T follicular helper cell (primary cell): ENCODE results near the gene KLHDC7B.
"Not testable (repeated sequence)": the region's sequence is repeated elsewhere in the genome, so short reads cannot be mapped to it uniquely, and the experiment has no call there.

Experiments used
- DNase-seq: peaks from one replicate; pipeline ENCODE4 v3.0.0-alpha.2; 2020; ENCODE audit warnings: low read depth

The KLHDC7B gene

DNA sequence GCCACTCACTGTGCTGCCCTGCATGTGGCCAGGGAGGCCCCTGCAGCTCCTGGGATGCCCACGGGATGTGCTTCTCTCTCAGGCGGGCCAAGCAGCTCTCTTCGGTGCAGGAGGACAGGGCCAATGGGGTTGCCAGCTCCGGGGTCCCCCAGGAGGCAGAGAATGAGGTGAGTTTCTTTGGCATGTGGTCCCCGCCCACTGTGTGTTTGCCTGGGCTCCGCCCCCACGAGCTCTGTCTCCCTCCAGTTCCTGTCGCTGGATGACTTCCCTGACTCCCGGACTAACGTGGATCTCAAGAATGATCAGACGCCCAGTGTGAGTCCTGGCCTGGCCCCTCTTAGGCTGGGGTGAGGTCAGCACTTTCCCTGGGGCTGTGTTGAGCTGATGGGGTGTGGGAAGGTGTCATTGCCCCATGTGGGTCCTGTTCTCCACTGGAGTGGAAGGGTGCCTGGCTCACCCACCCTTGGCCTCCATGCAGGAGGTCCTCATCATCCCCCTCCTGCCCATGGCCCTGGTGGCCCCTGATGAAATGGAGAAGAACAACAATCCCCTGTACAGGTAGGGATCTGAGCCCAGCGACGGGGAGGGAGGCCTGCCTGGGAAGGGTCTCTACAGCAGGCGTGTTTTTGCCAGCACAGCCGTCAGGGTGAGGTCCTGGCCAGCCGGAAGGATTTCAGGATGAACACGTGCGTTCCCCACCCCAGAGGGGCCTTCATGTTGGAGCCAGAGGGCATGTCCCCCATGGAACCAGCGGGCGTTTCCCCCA, 28.0 kb upstream of the KLHDC7B start:
- no peak for DNase-seq

DNA sequence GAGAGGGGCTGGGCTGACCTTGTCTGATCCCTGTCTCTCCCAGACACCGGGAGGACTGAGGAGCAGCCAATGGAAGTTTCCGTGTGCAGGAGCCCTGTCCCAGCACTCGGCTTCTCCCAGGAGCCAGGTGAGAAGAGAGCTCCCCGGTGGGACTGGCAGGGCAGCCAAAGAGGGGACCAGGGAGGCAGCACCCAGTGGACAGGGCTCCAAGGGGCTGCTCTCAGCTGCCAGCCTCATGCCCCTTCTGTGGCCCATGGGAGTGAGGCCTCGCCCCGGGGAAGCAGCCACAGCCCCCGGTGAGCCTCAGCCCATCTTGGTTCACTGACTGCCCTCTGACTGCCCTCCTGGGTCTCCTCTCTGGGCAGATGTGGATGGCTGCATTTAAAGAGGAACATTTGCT, 27.1 kb upstream of the KLHDC7B start:
- DNase-seq: no peak

DNA sequence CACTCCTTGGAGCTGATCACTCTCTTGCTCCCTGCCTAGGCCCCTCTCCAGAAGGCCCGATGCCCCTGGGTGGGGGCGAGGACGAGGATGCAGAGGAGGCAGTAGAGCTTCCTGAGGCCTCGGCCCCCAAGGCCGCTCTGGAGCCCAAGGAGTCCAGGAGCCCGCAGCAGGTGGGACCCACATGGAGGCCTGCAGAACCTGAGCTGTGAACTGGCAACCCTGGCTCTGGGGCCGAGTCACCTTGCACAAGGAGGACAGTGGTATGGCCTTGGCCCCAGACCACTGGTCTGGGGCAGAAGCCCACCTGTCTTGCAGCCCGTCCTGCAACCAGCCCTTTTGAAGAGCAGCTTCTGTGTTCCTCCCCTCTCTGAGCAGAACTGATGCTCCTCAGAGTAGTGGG, 26.5 kb upstream of the KLHDC7B start:
- DNase-seq: no peak

DNA sequence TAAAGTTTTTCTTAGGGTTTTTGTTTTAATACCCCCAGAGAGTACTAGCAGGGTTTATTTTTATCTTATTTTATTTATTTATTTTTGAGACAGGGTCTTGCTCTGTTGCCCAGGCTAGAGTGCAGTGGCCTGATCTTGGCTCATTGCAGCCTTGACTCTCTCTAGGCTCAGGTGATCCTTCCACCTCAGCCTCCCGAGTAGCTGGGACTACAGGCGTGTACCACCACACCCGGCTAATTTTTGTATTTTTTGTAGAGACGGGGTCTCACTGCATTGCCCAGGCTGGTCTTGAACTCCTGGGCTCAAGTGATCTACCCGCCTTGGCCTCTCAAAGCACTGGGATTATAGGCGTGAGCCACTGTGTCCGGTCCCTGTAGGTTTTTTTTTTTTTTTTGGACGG, 25.5 kb upstream of the KLHDC7B start:
- DNase-seq: not testable (repeated sequence)

DNA sequence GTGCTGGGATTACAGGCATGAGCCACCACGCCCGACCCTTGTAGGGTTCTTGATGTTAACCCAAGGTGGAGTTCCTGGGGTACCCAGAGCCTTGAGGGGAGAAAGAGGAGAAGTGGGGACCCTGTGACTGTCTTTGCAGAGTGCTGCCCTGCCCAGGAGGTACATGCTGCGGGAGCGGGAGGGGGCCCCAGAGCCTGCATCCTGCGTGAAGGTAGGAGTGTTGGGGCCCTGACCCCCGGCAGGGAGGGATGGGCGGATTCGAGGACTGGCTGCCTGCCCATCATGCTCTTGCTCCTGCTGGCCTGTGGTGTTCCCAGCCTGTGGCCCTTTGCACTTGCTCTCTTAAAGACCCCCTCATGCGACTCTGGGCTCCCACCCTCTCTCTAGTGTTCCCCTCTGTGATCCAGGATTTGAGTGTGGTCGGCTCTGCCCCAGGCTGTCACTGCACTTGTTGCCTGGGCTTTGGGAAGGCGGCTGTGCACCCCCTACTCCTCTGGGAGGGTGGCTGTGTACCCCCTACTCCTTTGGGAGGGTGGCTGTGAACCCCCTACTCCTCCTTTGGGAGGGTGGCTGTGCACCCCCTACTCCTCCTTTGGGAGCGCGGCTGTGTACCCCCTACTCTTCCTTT, 24.8 kb upstream of the KLHDC7B start:
- DNase-seq: no peak

DNA sequence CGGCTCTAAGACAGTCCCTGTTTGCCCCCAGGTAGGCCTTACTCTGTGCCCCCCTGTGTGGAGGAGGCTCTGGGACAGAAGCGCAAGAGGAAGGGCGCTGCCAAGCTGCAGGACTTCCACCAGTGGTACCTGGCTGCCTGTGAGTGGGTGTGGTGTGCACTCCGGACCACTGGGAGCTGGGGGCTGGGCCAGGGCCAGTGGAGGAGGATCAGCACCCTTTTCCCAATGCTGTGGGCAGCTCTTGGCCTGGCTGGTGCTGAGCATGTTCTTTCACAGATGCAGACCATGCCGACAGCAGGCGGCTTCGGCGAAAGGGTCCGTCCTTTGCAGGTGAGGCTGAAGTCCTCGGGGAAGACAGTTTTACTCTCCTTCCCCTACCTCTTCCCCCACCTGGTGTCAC, 24.0 kb upstream of the KLHDC7B start:
- DNase-seq: no peak

DNA sequence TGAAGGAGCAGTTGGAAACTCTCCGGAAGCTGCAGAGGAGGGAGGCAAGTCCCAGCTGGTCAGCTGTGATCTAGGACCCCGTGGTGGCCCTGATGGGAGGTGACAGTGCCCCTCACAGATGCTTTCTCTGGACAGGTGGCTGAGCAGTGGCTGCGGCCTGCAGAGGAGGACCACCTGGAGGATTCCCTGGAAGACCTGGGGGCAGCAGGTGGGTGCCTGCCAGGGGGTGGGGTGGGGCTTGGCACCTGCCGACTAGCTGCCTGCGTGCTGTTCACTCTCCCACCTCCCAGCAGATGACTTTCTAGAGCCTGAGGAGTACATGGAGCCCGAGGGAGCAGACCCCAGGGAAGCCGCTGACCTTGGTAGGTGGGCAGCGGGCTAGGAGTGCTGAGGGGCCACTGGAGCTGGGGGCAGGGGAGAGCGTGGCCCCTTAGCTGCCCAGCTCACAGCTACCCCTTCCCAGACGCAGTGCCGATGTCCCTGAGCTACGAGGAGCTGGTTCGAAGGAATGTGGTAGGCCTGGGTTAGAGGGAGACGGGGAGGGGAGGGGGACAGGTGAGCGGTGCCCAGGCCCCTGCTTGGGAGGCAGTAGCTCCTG, 23.4 kb upstream of the KLHDC7B start:
- DNase-seq: no peak

DNA sequence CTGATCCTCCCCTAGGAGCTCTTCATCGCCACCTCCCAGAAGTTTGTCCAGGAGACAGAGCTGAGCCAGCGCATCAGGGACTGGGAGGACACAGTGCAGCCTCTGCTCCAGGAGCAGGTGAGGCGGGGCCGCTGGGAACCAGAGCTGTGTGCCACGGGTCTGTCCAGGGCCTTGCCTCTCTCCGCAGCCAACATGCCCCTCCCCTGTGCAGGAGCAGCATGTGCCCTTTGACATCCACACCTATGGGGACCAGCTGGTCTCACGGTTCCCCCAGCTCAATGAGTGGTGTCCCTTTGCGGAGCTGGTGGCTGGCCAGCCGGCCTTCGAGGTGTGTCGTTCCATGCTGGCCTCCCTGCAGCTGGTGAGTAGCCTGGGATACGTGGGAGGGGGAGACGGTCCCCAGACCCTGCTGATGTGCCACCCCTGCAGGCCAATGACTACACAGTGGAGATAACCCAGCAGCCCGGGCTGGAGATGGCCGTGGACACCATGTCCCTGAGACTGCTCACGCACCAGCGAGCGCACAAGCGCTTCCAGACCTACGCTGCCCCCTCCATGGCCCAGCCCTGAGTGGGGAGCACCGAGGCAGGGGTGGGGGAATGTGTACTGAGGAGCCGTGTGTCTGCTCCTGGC, 22.8 kb upstream of the KLHDC7B start:
- DNase-seq: no peak

DNA sequence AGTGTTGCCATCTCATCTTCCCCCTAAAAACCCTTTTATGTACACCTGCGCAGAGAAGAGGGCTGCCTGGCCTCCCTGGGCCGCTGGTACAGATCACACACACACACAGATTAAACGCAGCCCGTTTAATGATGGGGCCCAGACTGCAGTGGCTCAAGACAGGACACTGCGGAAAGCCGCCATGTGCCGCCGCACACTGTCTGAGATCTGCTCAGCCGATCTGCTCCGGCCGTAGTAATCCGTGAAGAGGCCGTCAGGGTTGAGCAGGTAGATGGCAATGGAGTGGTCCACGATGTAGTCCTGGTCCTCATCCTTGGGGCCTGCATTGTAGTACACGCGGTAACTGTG, 22.3 kb upstream of the KLHDC7B start:
- DNase-seq: no peak

DNA sequence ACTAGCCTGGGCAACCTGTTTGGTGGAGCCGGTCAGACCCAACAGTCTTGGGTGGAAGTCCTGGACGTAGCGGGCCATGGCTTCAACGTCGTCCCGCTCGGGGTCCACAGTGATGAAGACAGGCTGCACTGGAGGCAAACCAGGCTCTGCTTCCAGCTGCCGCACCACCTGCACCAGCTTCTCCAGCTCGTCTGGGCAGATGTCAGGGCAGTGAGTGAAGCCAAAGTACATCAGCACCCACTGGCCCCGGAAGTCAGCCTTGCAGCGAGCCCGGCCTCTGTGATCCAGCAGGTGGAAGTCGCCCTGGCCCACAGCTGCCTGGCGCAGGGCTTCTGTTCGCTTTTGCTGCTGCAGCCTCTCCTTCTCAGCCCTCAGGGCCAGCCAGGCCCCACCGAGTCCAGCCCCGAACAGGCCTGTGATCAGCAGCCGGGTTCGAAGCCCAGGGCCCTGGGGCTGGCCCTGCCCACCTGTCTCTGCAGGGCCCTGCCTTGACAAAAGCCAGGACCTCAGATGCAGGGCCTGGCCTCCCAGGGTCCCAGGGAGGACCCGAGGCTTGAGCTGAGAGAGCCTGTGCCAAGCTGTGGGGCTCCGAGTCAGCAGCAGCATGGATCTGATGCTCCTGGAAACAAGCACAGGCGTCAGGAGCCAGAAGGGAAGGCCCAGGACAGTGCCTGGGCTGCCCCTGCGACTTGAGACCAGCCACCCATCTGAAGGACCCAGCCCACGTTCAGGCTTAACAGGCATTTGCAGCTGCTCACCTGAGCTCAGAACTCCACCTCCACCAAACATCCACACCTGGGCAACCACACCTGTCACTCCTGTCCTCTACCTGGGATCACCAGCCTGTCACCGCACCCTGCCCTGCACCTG, 21.7 kb upstream of the KLHDC7B start:
- no peak for DNase-seq

DNA sequence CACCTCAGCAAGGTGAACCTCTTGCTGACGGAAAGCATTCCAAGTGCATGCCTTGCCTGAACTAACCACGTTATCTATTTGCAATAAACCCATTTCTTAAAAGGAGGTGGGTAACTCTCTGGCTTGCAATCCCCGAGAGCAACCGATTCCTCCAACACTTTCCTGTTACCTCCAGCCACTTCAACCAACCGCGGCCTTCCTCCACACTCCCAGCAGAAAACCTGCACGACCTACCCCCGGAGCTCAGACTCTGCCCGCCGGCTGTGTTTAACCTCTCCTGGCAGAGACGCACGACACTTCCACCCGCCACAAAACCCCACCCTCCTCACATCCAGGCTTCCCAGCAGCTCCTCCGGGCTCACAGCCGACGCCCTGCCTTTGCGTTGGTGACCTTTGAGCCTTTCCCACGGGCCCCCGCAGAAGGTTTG, 21.0 kb upstream of the KLHDC7B start:
- DNase-seq: no peak

DNA sequence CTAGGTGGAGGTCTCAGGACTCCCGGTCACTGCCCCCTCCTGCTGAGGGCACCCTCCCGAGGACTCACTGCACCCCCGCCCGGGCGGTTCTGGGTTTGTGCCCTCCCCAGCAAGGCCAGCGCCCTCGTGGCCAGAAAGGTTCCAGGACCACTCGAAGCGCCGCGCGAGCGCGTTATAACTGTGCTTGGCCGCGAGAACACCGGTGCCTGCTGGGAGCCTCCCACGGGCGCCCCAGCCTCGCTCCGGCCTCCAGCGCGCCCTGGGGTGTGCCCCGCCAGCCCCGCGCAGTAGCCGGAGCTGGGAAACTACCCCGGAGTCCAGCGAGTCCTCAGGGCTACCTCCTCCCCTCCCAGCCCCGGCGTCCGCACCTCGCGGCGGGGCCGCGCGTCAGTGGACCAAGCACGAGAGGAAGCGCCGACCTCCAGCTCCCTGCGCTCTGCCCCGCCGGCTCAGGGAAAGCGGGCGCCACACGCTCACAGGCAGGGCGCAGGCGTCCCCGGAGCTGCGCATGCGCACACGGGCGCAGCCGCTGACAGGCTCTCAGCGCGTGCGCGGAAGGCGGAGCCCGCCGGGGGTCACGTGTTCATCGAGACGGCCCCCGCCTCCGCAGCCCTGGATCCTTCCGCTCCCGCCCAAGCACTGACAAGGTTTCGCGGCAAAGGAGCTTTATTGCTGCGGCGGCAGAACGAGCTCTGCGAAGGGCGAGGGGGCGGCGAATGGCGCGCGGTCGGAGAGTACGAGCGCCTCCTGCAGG, 20.4 kb upstream of the KLHDC7B start, which contains the start of gene SCO2:
Gene SCO2, minus strand, starts transcription at position 495 of the 754 bp plus-strand sequence. CDS start 1,187 bp downstream, outside the sequence.
- DNase-seq: peak; percentile 97

DNA sequence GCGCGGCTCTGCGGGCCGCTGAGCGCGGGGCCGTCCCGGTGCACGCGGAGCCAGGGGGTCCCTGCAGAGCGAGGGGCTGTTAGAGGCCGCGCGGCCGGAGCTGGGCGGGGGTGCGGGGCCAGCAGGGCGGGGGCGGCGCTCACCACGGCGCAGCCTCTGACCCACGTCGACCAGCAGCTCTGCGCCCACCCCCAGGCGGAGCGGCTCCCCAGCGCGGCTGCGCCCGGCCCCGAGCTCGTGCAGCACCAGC, 19.9 kb upstream of the KLHDC7B start:
- no peak for DNase-seq

DNA sequence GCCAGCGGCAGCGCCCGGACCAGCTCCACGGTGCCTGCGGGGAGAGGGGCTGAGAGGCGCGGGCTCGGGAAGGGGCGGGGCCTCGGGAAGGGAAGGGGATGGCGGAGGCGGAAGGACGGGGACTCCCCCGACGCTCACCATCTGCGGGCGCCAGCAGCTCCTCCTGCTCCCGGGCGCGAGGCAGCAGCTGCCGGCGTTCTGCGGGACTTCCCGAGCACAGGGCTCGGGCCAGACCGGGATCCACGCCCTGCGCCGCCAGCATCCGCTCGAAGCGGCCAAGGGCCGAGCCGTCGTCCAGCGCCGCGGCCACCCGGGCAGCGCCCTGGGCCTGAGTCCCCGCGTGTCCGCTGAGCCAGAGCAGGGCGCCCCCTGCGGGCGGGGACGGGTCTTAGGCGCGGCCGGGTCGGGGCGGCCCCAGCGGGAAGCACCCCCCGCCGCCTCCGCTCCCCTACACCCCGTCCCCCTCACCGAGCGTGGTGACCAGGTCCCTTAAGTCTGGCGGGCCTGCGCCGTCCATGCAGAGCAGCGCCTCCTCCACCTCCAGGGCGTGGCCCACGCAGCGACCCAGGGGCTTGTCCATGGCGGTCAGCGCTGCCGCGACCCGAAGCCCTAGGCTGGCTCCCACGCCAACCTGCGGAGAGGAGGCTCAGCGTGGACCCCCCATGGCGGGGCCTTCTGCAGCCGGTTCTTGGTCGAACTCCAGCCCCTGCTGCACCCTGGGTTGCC, 19.4 kb upstream of the KLHDC7B start:
- peak; percentile 72 for DNase-seq

DNA sequence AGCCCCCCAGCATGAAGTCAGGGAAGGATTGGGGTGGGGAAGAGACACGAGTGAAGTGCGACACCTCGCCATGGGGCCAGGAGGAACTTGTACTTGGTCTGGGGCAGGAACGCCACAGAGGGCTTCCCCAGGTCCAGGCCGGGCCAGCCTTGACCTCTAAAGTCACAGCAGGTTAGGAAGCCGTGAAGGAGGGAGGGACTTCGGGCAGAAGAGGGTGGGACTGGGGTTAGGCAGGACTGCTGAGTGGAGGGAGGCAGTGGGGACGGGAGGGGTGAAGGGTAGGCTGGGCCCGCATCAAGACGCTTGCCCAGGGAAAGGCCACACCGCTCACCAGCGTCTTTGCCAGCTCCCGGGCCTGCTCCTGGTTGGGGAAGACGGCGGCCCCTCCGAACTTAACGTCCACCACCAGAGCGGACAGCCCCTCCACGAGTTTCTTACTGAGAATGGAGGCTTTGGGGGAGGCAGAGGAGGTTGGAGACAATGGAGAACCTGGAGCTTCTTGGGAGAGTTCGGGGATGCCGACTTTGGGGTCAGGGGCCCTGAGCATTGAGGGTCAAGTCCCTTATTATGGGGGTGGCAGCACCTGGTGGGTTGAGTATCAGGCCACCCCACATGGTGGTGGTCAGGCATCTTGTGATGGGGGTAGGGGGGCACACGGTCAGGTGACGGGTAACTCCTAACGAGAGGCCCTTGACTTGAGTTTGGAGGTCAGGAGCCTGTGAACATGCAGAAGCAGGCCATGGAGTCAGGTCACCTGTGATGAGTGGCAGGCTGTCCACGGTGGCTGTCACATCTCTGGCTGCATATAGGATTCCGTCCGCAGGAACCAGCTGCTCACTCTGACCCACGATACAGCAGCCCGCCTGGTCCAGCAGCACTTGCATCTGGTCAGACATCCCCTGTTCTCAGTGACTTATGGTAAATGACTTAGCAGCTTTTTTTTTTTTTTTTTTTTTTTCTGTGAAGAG, 18.6 kb upstream of the KLHDC7B start:
- DNase-seq: no peak

DNA sequence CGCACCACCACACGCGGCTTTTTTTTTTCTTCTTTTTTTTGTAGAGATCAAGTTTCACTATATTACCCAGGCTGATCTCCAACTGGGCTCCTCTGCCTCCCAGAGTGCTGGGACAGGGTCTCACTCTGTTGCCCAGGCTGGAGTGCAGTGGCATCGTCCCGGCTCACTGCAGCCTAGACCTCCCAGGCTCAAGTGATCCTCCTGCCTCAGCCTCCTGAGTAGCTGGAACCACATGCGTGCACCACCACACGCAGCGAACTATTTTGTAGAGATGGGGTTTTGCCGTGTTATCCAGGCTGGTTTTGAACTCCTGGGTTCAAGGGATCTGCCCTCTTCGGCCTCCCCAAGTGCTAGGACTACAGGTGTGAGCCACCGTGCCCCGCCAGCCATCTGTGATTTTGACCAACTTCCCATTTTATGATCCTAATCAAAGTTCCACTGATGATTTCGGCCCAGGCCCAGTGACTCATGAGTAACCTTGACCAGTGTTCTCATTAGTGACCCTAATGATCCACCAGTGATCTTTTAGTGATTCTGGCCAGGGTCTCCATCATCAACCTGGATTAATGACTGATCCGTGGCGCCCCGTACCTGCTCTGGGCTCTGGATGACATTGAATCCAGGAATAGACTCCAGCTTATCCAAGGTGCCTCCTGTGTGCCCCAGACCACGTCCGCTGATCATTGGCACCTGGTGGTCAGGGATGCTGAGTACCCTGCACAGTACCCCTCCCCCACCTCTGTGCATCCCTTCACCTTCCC, 17.6 kb upstream of the KLHDC7B start:
- DNase-seq: no peak

DNA sequence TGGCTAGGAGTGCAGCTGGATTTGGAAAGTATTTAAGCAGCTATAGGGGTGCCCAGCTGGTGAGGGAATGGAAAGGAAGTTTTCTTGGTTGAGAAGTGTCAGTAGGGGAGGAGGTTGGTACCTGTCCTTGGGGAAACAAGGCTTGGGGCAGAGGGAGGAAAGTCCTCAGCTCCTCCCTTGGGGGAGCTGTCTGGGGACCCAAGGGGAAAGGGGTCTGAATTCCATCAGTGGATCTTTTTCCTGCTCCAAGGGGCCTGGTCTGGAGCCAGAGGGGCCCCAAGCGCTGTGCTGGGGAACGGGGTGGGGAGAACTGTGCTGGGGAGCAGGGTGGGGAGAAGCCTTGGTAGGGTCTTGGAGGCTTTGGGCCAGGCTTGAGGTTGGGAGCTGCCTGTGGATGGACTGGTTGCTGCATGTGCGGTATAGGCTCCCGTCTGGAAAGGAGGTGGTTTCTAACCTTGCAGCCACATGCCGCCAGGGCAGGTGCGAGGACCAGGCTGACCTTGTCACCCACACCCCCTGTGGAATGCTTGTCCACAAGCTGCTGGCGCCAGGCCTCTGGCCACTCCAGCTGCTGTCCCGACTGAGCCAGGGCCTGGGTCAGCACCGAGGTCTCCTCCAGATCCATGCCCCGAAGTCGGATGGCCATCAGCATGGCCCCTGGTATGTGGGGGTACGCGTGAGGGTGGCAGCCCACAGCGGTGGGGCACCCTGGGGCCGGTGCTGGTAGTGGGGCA, 16.9 kb upstream of the KLHDC7B start:
- no peak for DNase-seq

DNA sequence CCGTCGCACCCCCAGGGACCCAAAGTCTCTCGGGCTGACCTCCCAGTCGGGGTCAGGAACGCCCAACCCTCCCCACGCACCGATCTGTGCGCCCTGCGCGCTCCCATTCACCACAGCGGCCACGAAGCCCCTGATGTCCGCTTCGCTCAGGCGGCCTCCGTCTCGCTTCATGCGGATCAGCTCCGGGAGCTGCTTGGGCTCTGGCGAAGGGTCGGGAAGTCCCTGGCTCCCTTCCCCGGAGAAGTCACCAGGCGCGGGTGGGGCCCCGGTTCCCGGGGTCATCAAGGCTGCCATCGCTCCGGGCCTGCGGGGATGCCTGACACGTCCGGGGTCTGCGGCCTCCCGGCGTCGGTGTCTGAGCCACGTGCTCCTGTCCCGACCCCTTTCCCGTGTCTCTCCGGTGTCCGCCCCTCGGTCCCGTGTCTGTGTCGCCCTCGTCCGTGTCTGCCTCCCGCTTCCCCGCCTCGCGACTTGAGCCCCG, 16.2 kb upstream of the KLHDC7B start:
- DNase-seq: no peak
